K562 (cell line): ENCODE data around the gene BOLA1. TPM values are rescaled to one million over a fixed set of nuclear protein-coding genes. Genes with fewer than 3 reads are reported as not detected.

ENCODE experiments used
- CGGBP1 ChIP-seq: fragments of 250-450 bp; sonication (Bioruptor Pico); IDR thresholded peaks from 2 replicates; pipeline ENCODE4 v1.9.0; 2021; ENCODE audit warnings: mild to moderate bottlenecking
- CTBP1 ChIP-seq: fragments of 450-650 bp; IDR thresholded peaks from 2 replicates; pipeline ENCODE4 v1.6.1; 2016; ENCODE audit warnings: borderline replicate concordance
- FOXA3 ChIP-seq, 2 experiments: fragments of 450-650 bp in 1 of 2; sonication (generic) in 1 of 2; formaldehyde crosslinking; IDR thresholded peaks in 1 of 2; conservative IDR thresholded peaks in 1 of 2; 2 replicates each; pipeline versions ENCODE4 v1.4.0 to v1.8.0; 2020 to 2022; ENCODE audit warnings: mild to moderate bottlenecking in 2 of 2, missing genetic modification reagents in 1 of 2
- GTF2A2 ChIP-seq: IDR thresholded peaks from 2 replicates; pipeline ENCODE4 v1.6.1; 2016; ENCODE audit warnings: mild to moderate bottlenecking, missing genetic modification characterization, missing compliant biosample characterization
- ILK ChIP-seq: fragments of 450-650 bp; IDR thresholded peaks from 2 replicates; pipeline ENCODE4 v1.6.1; 2016; ENCODE audit warnings: missing genetic modification characterization, low read depth, mild to moderate bottlenecking, missing compliant biosample characterization, moderate library complexity, borderline replicate concordance
- KAT2B ChIP-seq: IDR thresholded peaks from one replicate; pipeline ENCODE4 v1.6.1; 2012; ENCODE audit warnings: low read depth, mild to moderate bottlenecking, control low read depth, inconsistent platforms, low read length, moderate library complexity
- LCOR ChIP-seq: sonication (generic); formaldehyde crosslinking; IDR thresholded peaks from 2 replicates; pipeline ENCODE4 v1.8.0; 2022; ENCODE audit warnings: mild to moderate bottlenecking, missing genetic modification reagents
- PHB2 ChIP-seq: fragments of 450-650 bp; IDR thresholded peaks from 2 replicates; pipeline ENCODE4 v1.6.1; 2017; ENCODE audit warnings: low read depth
- PREB ChIP-seq: sonication (generic); formaldehyde crosslinking; IDR thresholded peaks from 2 replicates; pipeline ENCODE4 v1.8.1; 2023; ENCODE audit warnings: mild to moderate bottlenecking, missing genetic modification reagents
- SP1 ChIP-seq: sonication (generic); formaldehyde crosslinking; IDR thresholded peaks from 2 replicates; pipeline ENCODE4 v1.8.1; 2022; ENCODE audit warnings: mild to moderate bottlenecking, missing genetic modification reagents
- TEAD4 ChIP-seq, 2 experiments: sonication (generic) in 1 of 2; formaldehyde crosslinking in 1 of 2; IDR thresholded peaks; 2 replicates each; pipeline versions ENCODE4 v1.6.1 to v1.8.0; 2012 to 2022; ENCODE audit warnings: borderline replicate concordance in 1 of 2, inconsistent platforms in 1 of 2, low read length in 1 of 2, mild to moderate bottlenecking in 1 of 2, missing genetic modification reagents in 1 of 2
- ZBTB1 ChIP-seq: sonication (generic); formaldehyde crosslinking; IDR thresholded peaks from 2 replicates; pipeline ENCODE4 v1.8.1; 2023; ENCODE audit warnings: missing genetic modification reagents, low read depth, mild to moderate bottlenecking, borderline replicate concordance
- ZBTB12 ChIP-seq: fragments of 250-450 bp; sonication (Bioruptor Pico); IDR thresholded peaks from 2 replicates; pipeline ENCODE4 v1.4.0; 2020
- ZC3H4 ChIP-seq: sonication (generic); formaldehyde crosslinking; IDR thresholded peaks from 2 replicates; pipeline ENCODE4 v1.9.0; 2021; ENCODE audit warnings: missing genetic modification reagents, borderline replicate concordance
- ZNF134 ChIP-seq: fragments of 250-450 bp; sonication (Bioruptor Pico); conservative IDR thresholded peaks from 2 replicates; pipeline ENCODE4 v1.4.0; 2020
- ZNF165 ChIP-seq: fragments of 250-450 bp; sonication (Bioruptor Pico); IDR thresholded peaks from 2 replicates; pipeline ENCODE4 v1.4.0; 2020; ENCODE audit warnings: borderline replicate concordance
- ZNF436 ChIP-seq: fragments of 250-450, 450-650 bp; sonication (Bioruptor Pico); formaldehyde crosslinking; IDR thresholded peaks from 2 replicates; pipeline ENCODE4 v1.7.0; 2020; ENCODE audit warnings: mild to moderate bottlenecking
- ZNF518B ChIP-seq: fragments of 250-450 bp; sonication (Bioruptor Pico); IDR thresholded peaks from 2 replicates; pipeline ENCODE4 v1.5.0; 2021; ENCODE audit warnings: mild to moderate bottlenecking, moderate library complexity
- ZNF589 ChIP-seq: fragments of 200-800 bp; sonication (Bioruptor generic); IDR thresholded peaks from 2 replicates; pipeline ENCODE4 v1.6.1; 2016; ENCODE audit warnings: low read depth, missing genetic modification characterization, missing compliant biosample characterization
- polyA plus RNA-seq, 8 experiments: library from polyadenylated mRNA; depleted of rRNA in 4 of 8; stranded (reverse) in 5 of 8; unstranded in 3 of 8; fragments of >200 nt; fragmentation: Nextera tagmentation in 2 of 8; fragmentation: Illumina TruSeq in 1 of 8; extraction: Ambion mirVana in 2 of 8; extraction: Trizol in 1 of 8; gene quantifications; 2 replicates each; pipeline versions ENCODE4 v1.2.1 to v1.2.3, GENCODE V29; 2011 to 2014; ENCODE audit warnings: inconsistent platforms in 1 of 8, missing spikeins in 1 of 8
- total RNA-seq, 7 experiments: library from RNA; depleted of rRNA in 6 of 7; stranded (reverse); fragments of >200 nt in 6 of 7; fragmentation: Illumina TruSeq in 2 of 7; extraction: Trizol in 2 of 7; gene quantifications; 2 replicates each; pipeline versions ENCODE4 v1.2.1 to v1.2.3, GENCODE V29; 2011 to 2021; ENCODE audit warnings: low replicate concordance in 1 of 7

Gene BOLA1
- total and polyA plus RNA-seq, 9 of the 15 experiments (the other 6 are each of a cell fraction or from before 2014, with no cell fraction given), result 0.18 to 1.2 (median 0.40) TPM; not detected in 2

GRCh38 chr1:149886396-149887195 is 12.8 kb upstream of the BOLA1 start (continued):
- TF ChIP-seq ZBTB1 (CRISPR knock-in tag), result no peak
- TF ChIP-seq ZNF436 (CRISPR knock-in tag), result peak; percentile 27; the same call in 1 of the 2 replicates
- peak in 1 of 2 experiments; percentile 72; a peak in 1 of 4 replicates for TF ChIP-seq FOXA3 (CRISPR knock-in tag; conservative IDR thresholded peaks at IDR 0.05 in 1 of 2, IDR thresholded peaks at IDR 0.05 in 1 of 2)
- TF ChIP-seq CGGBP1, result peak; percentile 94
- peak; percentile 91 for TF ChIP-seq GTF2A2 (tag)
- peak; percentile 31; the same call in 1 of the 2 replicates for TF ChIP-seq CTBP1
- TF ChIP-seq PREB (CRISPR knock-in tag), result no peak
- no peak for TF ChIP-seq PHB2
- TF ChIP-seq ZNF518B, result no peak
- 0 out of 2 replicates have a peak, but pooled peaks have one; percentile 2 for TF ChIP-seq ZNF589 (CRISPR knock-in tag)
- TF ChIP-seq SP1 (CRISPR knock-in tag), result peak; percentile 90
- TF ChIP-seq ZNF134 (CRISPR knock-in tag), result no peak
- no peak for TF ChIP-seq LCOR (CRISPR knock-in tag)
- peak; percentile 98 for TF ChIP-seq ZC3H4 (CRISPR knock-in tag)
- TF ChIP-seq TEAD4 (IDR thresholded peaks at IDR 0.05; ENCODE audit: low read length), result peak; percentile 40
- TF ChIP-seq TEAD4 (CRISPR knock-in tag; IDR thresholded peaks at IDR 0.05; ENCODE audit: borderline replicate concordance), result 0 out of 2 replicates have a peak, but pooled peaks have one; percentile 54
- no peak; the same call in 1 of the 2 replicates for TF ChIP-seq ZNF165 (CRISPR knock-in tag)
- no peak for TF ChIP-seq KAT2B
- no peak for TF ChIP-seq ILK (tag)
- TF ChIP-seq ZBTB12 (CRISPR knock-in tag), result peak; percentile 47
